ENCODE results near the gene RBM19.

Gene RBM19

DNA sequence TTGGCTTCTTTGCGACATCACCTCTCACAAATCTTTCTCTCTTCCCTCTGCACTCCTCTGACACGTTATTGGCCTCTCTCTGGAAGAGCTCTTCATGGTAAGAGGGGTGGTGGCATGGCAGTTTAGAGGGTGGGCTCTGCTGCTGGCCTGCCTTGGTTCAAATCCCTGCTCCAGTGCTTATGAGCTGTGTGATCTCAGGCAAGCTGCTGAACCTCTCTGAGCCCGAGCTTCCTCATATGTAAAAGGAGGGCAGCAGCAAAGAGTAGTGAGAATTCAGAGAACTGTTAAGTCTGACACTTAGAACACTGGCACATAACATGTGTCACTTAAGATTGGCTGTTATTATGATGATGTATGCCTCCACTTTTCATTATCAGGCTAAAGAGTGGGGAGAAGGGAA, 118.3 kb downstream of the RBM19 start:
- no peak for DNase-seq

GRCh38 chr12:113846883-113847755, 119.0 kb downstream of the RBM19 start:
- no peak for DNase-seq

DNA sequence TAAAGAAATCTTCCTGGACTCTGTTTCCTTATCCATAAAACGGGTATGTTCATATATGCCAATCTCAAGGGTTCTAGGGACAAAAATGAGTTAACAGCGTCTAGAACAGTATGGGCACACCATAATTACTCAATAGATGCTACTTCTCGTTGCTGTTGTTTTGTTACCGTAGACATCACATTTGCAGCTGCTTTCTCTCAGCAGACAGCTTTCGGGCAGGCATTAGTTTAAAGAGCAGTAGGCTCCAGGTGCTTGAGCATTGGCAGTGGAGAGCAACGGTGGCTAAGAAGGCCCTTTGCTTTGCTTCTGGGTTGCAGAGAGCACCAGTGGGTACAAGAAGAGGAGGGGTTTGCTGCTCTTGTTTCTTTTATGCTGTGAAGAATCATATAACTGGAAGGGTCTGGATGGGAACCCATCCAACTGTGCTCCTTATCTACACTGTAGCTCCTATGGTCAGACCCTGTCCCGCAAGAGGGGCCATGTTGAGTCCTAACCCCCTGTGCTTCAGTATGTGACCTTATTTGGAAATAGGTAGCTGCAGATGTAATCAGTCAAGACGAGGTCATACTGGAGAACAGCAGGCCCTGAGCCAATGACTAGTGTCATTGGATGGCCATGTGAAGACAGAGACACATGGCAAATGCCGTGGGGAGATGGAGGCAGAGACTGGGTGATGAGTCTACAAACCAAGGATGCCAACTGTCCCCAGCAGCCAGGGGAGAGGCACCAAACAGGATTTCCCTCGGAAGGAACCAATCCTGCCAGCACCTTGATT, 120.0 kb downstream of the RBM19 start:
- DNase-seq, result no peak

GRCh38 chr12:113844495-113845210, 121.5 kb downstream of the RBM19 start:
- no peak for DNase-seq

DNA sequence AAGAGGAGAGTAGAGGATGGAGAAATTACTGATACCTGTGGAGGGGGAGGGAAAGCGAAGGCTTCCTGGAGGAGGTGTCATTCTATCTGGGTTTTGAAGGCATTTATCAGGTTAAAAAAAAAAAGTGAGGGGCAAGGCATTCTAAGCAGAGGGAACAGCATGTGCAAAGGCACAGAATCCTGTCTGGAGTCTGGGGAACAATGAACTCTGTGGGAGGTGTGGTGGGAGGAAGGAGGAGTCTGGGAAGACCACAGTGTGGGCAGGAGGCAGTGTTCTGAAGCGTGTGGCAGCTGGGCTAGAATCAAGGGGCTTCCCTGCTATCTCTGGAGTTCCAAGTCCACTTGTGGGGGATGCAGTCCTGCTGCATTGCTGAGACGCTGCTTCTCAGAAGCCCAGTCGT, 123.4 kb downstream of the RBM19 start:
- DNase-seq, result no peak

DNA sequence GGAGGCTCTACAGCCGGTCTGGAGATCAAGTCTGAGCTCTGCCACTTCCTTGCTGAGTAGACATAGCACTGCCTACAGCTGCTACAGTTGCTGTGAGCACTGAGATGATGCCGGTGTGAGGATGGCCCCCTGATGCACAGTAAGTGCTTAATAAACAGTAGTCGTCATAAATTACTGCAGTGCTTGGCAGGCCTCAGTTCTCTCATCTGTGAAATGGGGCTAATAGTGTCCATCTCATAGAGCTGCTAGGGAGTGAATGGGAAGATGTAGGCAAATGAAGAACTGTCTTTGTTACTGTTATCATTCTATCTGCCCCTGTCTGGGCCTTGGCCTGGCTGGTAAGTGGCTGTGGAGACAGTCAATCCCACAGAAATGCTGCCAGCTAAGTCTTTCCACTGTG, 124.3 kb downstream of the RBM19 start:
- DNase-seq, result no peak

GRCh38 chr12:113840401-113841042, 125.6 kb downstream of the RBM19 start:
- DNase-seq, result no peak

GRCh38 chr12:113838896-113839295, 127.2 kb downstream of the RBM19 start:
- no peak for DNase-seq

- DNase-seq, result no peak
Observed at GRCh38 chr12:113837528-113838296, 128.4 kb downstream of the RBM19 start.

GRCh38 chr12:113837084-113837483, 129.0 kb downstream of the RBM19 start:
- DNase-seq, result no peak

DNA sequence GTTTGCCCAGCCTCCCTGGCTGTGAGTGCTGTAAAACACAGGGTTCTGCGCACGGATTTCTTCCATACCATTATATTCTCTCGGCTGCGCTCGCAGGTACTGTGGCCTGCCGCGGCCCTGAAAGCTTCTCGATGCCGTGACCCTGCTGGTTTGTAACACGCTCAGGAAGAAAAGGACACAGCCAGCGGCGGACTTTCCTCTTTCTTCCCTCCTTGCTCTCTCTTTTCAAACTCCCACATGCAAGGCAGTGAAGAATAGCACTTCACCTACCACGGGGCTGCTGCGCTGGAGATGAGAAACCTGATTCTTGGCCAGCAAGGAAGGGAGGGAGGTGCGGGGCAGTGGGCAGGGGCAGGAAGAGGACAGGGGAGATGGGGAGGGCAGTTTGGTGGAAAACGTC, 130.2 kb downstream of the RBM19 start:
- DNase-seq, result no peak

- no peak for DNase-seq
Observed at GRCh38 chr12:113835433-113835832, 130.7 kb downstream of the RBM19 start.

DNA sequence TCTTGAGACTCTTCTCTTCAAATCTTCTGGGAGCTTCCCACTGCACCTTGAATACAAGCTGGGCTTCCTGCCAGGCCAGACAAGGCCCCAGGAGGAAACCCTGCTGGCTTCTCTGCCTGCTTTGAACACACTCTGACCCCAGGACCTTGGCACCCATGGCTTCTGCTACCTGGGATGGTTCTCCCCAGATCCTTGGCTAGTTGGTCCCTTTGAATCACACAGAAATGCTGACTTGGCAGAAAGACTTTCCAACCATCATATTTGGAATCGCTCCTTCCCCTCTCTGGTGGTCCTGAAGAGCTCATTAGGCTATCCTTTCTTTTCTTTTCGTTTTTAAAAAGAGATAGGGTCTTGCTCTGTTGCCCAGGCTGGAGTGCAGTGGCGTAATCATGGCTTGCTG, 132.7 kb downstream of the RBM19 start:
- DNase-seq, result no peak

- no peak for DNase-seq
Observed at GRCh38 chr12:113831476-113831875, 134.6 kb downstream of the RBM19 start.

DNA sequence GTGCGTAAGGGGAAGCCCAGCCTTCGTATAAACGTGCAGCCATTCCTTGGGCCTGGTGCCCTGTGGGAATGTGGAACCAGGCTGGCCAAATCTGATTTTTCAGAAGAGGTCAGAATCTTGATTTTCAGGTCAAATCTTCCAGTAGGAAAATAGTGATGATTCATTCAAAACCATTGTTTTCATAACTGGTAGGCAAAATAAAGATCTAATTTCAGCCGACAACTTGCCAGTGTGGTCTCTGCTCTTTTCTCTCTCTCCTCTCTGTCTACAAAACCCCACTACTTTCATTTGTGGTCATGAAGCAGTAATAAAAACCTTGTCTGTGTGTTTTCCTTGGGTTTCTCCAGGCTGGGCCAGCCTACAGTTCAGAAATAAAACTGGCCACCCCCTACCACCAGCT, 135.1 kb downstream of the RBM19 start:
- no peak for DNase-seq

DNA sequence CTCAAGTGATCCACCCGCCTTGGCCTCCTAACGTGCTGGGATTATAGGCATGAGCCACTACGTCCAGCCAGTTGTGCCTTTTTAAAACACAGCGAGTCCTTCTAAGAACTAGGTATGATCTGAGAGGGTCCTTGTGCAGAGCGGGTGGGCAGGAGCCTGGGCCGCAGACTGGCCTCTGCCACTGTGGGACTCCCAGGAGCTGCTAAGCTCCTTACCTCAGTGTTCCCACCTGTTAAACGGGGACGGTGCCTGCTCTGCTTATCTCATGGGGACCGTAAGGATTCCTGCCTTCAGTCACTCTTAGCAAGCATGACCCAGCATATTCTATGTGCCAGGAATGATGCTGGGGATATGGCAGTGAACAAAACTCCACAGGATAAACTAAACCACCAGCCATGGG, 136.9 kb downstream of the RBM19 start:
- no peak for DNase-seq

- no peak for DNase-seq
Observed at GRCh38 chr12:113827539-113828114, 138.5 kb downstream of the RBM19 start.

GRCh38 chr12:113826805-113827538, 139.2 kb downstream of the RBM19 start:
- no peak for DNase-seq

DNA sequence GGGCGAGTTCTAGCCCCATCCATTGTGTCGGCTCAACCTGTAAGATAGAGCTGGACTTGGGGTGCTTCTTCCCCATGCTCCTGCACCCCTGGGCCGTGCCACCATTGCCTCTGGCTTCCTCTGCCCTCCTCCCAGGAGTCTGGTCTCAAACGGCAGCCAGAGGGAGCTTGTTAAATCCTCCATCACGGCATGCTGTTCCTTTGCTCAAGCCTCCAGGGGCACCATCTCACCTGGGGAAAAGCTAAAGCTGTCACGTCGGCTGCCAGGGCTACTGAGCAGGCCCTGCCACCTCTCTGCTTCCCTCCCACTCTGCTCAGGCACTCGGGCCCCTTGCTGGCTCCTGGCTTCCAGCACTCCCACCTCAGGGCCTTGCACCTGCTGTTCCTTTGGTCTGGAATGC, 140.4 kb downstream of the RBM19 start:
- no peak for DNase-seq

GRCh38 chr12:113823816-113824215, 142.3 kb downstream of the RBM19 start:
- DNase-seq, result no peak

DNA sequence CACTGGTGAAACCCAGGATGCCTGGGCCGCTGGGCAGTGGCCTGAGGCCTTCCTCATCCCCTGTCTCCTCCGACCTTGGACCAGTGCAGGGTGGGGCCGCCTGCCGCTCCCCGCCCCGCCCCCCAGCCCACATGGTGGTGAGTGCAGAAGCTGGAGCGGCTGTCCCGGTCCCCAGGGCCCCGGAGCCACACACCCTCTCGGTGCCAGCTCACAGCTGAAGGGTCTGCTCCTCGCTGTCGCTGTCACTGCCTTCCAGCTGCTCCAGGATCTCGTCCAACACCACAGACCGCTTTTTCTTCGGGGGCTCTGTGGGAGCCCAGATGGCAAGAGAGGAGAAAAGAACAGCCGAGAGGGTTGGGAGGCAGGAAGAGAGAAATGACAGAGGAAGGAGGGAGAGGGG, 143.1 kb downstream of the RBM19 start:
- DNase-seq, result no peak
